GM19238 (cell line): ENCODE measurements around the gene TMEM151A.
"Not testable (repeated sequence)": the region's sequence is repeated elsewhere in the genome, so short reads cannot be mapped to it uniquely, and the experiment has no call there.

Experiments used
- DNase-seq: peaks from one replicate; pipeline ENCODE4 v3.0.0; 2011; ENCODE audit warnings: low spot score; ENCODE audit not compliant: insufficient read length

Gene TMEM151A

DNA sequence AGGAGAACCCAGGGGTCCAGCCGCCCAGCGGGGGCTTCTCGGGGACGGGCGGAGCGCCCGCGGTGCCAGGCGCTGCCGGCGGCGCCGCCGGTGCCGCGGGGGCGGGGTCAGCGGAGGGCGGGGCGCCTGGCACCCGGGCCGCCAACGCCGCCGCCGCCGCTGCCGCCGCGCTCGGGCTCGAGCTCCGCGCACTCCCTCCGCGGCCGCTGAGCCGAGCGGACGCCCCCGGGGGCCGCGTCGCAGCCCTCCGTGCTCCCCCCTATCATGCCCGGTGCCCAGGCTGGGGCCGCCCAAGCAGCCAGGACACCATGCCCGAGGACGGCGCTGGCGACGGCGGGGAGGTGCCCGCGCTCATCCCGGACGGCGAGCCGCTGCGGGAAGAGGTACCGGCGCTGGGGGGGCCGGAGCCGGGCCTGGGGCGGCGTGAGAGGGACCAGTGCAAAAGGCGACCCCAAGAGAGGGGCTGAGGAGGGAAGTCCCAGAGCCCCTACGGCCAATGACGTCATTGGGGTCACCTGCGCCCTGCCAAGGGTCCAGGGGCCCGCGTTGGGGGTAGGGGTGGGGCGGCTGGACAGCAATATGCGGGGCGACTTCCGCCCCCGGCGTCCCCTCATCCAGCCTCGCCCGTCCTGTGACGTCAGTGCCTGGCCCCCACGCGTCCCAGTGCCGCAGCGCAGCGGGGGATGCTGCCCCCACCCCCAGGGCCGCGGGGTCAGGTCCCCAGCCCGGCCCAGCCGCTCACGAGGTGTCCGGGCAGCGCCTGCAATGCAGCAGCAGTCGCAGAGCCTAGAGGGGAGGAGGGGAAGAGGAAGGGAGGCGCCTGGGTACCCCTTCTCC, at the start of gene TMEM151A:
Gene TMEM151A, plus strand, starts transcription at position 189 of the 837 bp plus-strand sequence. Its CDS starts 120 bp downstream, at position 309.
- DNase-seq = no peak

DNA sequence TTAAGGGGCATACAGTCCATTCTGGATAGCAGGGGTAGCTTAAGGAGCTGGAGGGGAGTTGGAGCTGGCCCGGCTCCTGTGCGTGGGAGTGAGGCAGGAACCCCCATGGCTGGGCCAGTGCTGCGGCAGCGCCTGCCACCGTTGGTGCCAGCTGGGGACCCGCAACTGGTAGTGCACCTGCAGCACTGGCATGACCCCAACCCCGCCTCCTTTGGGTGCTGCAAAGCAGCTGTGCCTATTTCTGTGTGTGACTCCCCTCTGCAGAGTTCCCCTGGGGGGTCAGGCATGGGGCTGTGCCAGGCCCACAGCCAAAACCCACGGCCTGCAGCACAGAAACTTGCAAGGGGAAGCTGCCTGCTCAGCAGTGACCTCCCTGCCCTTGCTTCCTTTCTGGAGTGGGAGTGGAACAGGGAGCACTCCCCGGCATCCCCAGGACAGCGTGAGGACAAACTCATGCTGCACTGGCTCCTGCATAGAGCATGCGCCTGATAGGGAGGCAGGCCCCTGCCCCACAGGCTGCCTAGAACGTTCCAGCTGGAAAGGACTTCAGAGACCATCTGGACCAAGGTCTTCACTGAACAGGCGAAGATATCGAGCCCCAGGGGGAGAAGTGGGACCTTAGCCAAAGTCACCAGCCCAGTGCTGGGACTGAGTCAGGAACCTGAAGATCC, 49.5 kb upstream of the TMEM151A start:
- DNase-seq = no peak

DNA sequence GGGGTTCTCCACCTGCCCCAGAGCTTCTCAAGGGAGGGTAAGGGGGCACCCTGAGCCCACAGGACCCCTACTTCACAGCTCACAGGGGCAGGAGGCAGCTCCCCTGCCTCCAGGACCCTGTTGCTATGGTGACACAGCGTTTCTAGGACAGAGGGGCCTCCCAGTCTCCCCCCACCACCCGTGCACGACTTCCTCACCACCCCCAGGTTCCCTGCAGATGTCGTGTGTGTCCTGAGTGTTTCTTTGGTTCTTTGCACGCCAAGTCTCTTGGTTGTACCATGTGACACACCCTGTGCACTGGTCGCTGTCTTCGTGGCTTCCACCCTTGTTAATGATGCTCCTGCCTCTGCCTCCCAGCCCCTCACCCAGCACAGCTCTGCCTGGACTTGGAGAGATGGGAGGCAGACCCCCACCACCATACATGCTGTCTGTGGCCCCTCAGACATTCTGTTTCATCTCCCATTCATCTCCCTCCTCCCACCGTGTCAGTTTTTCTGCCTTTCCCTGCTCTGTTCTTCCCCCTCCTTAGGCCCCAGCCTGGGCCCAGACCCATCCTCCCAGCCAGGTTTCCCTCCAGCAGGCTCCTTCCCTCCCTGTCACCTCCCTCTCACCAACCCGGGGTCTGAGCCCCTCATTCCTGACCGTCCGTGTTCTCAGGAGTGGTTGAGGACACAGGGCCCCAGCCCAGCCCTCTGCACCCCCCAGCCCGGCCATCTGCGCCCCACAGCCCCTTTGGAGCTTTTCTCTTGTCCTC, 47.7 kb upstream of the TMEM151A start:
- no peak for DNase-seq

DNA sequence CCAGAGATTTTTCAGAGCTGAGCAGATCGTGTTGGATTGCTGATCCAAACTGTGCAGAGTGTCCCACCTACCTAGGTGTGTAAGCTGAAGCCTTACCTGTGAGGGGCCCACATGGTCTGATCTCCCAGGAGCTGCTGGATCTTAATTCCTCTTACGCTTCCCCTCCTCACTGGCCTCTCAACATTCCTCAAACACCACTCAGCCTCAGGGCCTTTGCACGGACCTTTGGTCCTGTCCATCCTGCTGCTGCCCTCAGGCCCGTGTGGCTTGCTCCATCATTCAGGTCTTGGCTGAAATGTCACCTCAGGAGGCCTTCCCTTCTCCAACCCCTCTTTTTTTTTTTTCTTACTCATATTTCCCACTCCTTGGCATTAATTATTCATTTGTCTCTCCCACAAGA, 44.4 kb upstream of the TMEM151A start:
- DNase-seq = no peak

DNA sequence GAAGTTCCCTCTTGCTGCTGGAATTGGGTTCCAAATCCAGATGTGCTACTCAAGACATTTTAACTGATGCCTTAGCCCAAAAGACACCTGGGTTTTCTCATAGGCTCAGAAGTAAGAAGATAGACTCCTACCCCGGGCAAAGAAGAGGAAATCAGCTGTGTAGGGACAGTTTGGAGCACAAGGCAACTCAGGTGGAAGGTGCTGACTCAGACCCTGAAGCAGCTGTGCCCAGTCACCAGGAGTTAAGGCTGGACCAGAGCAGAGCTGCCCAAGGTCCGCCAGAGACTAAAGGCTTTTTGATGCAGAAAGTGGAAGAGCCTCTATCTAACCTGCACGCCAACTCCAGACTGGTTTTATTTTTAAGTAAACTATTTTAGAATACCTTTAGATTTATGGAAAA, 43.9 kb upstream of the TMEM151A start:
- no peak for DNase-seq

DNA sequence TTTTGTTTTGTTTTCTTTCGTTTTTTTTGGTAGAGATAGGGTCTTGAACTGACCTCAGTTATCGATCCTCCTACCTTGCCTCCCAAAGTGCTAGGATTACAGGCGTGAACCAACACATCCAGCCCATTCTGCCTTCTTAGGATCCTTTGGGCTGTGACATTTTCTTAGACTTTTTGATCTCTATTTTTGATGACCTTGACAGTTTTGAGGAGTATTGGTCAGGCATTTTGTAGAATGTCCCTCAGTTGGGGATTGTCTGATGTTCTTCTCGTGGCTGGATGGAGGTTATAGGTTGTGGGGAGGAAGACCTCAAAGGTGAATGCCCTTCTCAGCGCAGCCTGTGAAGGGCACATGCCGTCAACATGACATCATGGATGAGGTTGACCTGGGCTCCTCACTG, 42.8 kb upstream of the TMEM151A start:
- DNase-seq = no peak

DNA sequence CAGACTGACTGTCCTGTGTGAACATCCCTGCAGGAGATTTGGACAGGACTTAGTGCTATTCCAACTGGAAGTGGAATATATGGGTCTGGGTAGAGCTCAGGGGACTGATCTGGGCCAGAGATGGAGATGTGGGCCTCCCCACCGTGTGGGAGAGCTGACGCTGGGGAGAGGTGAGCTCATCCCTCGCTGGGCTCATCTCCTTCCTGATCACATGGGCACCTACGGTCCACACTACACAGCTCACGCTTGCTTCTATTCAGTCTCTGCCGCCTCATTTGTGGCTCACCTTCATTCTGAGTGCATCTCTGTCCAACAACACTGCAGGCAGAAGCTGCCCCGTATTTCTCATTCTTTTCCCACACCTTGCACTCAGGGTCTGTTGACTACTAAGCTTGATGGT, 39.9 kb upstream of the TMEM151A start:
- DNase-seq = no peak

DNA sequence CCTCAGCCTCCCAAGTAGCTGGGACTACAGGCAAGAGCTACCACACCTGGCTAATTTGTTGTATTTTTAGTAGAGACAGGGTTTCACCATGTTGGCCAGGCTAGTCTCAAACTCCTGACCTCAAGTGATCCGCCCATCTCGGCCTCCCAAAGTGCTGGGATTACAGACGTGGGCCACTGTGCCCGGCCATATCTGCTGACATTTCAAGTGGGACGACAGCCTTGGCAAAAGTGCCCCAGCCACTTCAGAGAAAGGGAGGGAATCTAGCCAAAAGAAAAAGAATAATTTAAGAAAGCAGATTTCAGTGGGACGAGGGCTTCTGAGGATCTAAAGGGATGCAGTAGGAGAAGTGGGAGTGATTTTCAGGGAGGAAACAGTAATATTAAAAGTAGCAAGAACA, 38.6 kb upstream of the TMEM151A start:
- not testable (repeated sequence) for DNase-seq

DNA sequence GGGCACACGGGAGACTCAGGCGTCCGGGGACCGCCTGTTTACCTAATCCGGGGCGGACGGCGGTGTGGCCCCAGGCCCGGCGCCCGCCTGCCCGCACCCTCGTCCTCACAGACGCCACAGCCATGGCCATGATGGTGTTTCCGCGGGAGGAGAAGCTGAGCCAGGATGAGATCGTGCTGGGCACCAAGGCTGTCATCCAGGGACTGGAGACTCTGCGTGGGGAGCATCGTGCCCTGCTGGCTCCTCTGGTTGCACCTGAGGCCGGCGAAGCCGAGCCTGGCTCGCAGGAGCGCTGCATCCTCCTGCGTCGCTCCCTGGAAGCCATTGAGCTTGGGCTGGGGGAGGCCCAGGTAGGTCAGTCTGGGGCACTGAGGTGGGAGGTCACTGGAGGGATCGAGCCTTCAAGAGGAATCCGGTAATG, 33.2 kb upstream of the TMEM151A start:
- DNase-seq = no peak

DNA sequence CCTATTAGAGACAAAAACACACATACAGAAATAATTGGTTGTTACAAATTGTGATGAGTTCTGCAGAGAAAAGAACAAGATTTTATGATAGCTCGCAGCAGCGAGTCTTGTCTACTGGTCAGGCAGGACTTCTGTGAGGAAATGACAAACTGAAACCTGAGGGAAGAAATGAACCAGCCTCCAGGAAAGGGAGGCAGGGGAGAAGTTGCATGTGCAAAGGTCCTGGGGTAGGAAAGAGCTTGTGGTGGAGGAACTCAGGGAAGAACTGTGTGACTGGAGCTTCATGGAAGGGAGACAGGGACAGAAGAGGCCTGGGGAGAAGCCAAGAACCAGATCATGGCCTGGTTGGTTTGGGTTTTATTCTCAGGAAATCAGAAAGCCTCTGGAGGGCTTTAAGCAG, 32.5 kb upstream of the TMEM151A start:
- no peak for DNase-seq

DNA sequence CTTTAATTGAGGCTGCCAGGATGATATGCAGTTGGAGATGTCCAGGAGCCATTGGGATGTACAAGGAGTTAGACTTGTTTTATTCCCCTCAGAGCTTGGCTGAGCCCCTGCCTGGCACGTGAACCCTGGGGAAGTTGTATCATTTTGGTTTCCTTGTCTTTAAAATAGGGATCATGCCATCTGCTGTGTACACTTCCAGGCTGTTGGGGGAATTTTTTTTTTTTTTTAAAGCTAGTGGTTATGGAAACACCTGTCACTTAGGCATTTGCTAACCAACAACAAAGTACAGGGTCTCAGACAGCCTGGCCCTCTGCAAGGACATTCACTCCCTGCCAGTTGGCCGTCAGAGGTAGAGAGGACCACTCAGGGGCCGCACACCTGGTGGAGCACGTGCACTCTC, 31.7 kb upstream of the TMEM151A start:
- DNase-seq = no peak

DNA sequence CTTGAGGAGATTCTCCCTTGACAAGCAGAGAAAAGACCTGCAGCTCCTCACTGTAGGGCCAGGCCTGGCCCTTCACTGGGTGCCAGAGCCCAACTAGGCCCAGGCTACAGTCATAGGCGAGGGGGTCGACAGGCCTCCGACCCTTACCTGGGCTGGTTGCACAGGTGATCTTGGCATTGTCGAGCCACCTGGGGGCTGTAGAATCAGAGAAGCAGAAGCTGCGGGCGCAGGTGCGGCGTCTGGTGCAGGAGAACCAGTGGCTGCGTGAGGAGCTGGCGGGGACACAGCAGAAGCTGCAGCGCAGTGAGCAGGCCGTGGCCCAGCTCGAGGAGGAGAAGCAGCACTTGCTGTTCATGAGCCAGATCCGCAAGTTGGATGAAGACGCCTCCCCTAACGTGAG, 30.1 kb upstream of the TMEM151A start:
- no peak for DNase-seq

DNA sequence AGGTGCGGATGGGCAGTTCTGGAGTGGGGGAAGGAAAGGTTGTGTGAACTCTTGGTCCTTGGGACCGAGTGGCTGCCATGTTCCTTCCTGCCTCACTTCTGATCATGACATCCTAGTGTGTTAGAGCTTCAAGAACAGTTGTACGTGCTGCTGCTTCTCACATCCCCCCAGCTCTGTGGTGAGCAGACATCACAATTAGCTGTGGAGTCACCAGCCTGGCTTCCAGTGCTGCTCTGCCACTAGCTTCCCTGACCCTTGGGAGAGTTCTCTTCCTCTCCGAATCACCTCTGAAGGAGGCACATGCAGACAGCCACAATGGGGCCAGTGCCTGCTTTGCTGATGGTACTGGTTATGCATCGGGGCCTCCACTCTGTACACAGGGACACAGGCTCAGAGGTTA, 29.5 kb upstream of the TMEM151A start:
- DNase-seq = no peak

DNA sequence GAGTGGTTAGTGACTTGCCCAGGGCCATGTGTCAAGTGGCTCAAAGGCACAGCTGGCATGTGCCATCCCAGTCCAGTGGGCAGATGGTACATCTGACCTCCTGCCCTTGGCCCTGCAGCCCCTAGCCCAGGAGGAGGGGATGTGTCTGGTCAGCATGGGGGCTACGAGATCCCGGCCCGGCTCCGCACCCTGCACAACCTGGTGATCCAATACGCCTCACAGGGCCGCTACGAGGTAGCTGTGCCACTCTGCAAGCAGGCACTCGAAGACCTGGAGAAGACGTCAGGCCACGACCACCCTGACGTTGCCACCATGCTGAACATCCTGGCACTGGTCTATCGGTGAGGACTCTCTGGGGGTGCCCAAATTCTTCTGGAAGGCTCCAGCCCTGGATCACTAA, 29.0 kb upstream of the TMEM151A start:
- no peak for DNase-seq

DNA sequence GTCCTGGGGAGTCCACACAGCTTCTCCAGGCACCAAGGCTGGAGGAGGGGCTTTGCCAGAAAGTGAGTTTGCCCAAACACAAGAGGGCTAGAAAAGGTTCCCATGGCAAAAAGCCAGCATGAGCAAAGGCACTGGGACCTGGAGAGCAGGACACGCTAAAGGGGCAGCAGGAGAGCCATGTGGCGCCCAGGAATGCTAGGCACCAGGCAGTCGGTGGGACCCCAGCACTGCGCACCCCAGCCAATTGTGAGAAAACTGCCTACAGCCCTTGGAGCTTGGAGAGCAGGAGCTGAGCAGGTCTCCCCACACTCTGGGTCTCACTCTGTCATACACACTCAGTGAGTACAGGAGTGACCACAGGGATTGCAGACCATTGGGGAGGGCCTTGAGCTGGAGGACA, 28.5 kb upstream of the TMEM151A start:
- DNase-seq = no peak

DNA sequence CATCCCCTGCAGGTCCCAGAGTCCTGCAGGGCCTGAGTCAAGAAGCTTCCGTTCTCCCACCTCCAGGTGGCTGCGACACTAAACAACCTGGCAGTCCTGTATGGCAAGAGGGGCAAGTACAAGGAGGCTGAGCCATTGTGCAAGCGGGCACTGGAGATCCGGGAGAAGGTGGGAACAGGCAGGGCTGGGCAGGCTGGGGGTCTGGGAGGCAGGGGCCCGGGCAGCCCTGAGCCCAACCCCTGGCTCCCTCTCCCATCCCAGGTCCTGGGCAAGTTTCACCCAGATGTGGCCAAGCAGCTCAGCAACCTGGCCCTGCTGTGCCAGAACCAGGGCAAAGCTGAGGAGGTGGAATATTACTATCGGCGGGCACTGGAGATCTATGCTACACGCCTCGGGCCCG, 27.9 kb upstream of the TMEM151A start:
- no peak for DNase-seq

DNA sequence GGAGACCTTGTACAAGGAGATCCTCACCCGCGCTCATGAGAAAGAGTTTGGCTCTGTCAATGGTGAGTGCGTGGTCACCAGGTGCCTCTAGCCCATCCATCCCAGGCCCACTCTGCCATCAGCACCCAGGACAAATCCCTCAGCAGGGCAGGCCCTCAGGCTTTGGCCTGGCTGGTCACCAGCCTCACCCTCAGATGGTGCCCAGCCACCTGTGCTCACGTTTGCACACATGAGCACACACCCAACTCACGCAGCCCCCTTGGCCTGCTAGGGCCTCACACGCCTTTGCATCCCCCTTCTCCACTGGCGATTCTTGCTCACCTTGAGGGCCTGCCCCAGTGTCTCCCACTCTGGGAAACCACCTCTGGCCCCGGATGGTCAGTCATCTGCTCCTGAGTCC, 27.3 kb upstream of the TMEM151A start:
- DNase-seq = no peak

DNA sequence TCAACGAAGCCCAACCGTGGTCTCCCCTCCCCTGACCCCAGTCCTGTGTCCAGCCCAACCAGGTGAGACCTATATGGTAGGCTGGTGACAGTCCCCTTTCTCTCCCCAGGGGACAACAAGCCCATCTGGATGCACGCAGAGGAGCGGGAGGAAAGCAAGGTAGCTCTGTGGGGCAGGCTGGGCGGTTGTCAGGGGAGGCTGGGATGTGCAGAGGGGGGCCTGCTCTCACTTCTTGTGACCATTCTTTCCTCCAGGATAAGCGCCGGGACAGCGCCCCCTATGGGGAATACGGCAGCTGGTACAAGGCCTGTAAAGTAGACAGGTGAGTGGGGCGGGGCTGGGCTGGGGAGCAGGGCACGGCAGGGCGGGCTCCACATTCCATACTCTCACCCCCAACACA, 26.8 kb upstream of the TMEM151A start:
- no peak for DNase-seq

DNA sequence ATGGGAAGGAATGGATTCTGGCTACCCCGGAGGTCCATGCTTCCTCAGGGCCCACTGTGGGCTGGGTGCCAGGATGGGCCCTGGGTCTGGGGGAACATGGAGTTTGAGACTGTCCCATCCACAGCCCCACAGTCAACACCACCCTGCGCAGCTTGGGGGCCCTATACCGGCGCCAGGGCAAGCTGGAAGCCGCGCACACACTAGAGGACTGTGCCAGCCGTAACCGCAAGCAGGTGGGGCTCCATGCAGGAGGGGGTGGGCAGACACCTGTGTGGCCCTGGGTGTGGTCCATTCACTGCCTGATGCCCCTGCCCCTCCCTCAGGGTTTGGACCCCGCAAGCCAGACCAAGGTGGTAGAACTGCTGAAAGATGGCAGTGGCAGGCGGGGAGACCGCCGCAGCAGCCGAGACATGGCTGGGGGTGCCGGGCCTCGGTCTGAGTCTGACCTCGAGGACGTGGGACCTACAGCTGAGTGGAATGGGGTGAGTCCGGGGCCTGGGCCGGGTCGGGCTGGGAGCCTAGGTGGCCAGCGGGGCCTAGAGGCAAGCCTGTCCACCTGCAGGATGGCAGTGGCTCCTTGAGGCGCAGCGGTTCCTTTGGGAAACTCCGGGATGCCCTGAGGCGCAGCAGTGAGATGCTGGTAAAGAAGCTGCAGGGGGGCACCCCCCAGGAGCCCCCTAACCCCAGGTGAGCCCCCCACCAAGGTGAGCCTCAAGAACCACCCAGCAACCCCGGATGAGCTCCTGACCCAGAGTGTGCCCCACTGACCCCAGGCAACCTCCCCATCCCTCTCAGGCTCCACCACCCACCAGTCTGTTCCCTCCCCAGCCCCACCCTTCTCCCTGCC, 25.9 kb upstream of the TMEM151A start:
- DNase-seq = no peak

DNA sequence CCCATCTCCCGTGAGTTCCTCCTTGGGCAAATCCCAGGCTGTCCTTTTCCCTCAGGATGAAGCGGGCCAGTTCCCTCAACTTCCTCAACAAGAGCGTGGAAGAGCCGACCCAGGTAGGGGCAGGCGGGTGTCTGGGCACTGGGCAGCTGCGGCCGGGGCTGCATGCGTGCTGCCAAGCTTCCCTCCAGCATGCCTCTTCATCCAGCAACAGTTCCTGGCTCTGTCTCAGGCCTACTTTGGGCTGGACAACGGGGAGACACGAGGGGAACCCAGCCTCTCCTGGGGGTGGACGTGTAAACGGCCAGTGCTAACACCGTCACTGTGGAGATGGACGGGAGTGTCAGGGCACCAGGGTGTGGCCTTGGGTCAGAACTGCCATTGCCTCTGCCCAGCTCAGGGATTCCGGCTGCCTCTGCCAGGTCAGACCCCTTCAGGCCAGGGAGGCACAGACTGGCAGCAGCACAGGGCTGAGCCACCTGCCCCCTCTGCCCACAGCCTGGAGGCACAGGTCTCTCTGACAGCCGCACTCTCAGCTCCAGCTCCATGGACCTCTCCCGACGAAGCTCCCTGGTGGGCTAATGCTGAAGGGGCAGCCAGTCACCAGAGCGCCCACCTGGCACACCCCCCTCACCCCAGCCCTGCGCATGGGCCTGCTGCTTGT, 25.2 kb upstream of the TMEM151A start:
- DNase-seq = no peak

DNA sequence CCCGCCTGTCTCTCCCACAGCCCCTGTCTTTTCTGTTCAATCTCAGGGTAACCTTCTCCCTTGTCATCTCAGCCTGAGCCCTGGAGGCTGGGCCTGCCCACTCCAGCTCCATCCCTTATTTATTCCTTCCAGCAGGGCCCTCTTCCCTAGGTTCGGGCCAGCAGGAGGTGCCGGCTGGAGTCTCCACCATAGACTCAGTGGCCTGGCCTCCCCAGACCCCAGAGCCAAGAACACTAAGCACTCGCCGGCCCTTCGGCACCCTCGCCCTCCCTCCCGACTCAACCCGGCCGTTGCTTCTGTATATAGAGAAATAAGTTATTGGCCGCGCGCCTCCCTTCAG, 24.7 kb upstream of the TMEM151A start:
- DNase-seq = no peak
